ENCODE data around the gene CHM.
"Not testable (repeated sequence)": the region's sequence is repeated elsewhere in the genome, so short reads cannot be mapped to it uniquely, and the experiment has no call there.

The CHM gene

DNA sequence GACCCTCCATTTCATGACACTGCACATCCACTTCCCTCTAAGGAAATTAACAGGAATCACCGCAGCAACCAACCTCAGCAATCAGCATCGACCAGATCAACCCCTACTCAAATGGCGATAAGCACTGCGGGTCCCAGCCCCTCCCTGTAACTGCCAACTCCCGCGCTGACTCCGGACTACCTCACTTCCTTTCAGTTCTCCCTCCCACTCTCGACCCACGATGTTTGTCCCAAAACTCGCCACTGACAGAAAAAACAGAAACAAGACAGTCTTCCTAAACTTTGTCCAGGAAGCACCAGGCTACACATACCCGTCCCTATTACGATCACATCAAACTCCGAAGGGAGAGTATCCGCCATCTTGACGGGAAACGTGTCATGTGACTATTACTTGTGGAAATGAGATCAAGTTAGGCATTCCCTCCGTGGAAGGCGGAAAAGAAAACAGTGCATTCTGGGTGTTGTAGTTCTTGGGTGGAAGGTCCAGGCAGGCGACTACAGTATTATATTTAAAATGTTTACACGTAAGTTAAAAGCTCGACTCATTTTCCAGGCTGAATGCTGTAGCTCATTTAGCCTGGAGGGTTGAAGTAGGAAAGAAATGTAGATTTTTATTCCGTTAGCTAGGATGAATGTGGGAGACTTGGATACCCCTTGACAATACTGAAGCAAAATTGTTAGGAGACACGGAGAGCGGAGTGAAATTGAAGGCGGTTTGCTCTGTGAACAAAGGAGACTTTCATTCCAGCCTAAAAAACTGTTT is at the start of gene CHM:
Gene CHM (minus strand): TSS at position 385 of the 762 bp plus-strand sequence. CDS start 26 bp downstream, at position 359.
- peak; percentile 32 to 61 for DNase-seq (ENCODE audit: low read depth in 1 of 2, low spot score in 1 of 2)

DNA sequence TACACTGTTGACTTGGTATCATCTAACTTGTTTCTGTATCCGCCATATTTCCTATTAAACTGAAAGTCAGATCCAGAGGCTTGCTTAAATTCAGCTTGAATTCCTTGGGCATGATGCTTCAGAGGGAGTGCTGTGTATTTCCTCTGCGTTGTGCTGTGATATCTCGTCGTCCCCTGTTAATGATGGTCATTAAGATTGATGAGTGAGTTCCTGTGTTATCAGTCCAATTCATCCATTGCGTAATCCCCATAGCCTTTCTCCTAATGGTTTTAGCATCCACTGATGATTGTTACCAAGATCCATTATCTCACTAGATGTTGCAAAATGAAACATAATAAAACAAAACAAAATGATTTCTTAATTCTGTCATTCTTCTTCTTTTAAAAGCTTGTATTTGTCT is 31.3 kb upstream of the CHM start:
- DNase-seq (ENCODE audit: low read depth in 1 of 2, low spot score in 1 of 2), result no peak

DNA sequence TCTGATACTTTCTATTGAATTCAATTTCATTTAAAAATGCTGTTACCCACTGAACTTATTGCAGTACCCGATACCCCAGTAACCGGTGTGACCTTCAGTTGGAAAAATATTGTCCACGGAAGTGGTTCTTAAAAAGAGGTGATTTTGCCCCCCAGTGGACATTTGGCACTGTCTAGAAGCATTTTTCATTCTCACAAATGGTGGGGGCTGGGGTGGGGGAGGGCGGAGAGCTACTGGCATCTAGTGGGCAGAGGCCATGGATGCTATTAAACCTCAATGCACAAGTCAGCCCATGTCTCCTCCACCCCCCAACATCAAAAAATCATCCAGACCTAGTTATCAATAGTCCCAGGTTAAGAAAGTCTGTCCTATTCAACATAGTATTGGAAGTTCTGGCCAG is 19.6 kb upstream of the CHM start:
- no peak for DNase-seq (ENCODE audit: low read depth in 1 of 2, low spot score in 1 of 2)

GRCh38 chrX:86061407-86061806 is 14.0 kb upstream of the CHM start:
- DNase-seq (ENCODE audit: low read depth in 1 of 2, low spot score in 1 of 2), result no peak

- DNase-seq (ENCODE audit: low read depth in 1 of 2, low spot score in 1 of 2), result no peak
Observed at GRCh38 chrX:86051741-86052140, 4.4 kb upstream of the CHM start.

GRCh38 chrX:86047936-86048280 is 550 bp upstream of the CHM start:
- DNase-seq (ENCODE audit: low read depth in 1 of 2, low spot score in 1 of 2), result no peak

- DNase-seq (ENCODE audit: low read depth in 1 of 2, low spot score in 1 of 2), result no peak
Observed at GRCh38 chrX:86044216-86044615, 3.1 kb downstream of the CHM start.

GRCh38 chrX:86039625-86040568 is 7.5 kb downstream of the CHM start:
- no peak for DNase-seq (ENCODE audit: low read depth in 1 of 2, low spot score in 1 of 2)

- DNase-seq (ENCODE audit: low read depth in 1 of 2, low spot score in 1 of 2), result no peak
Observed at GRCh38 chrX:86033385-86033784, 14.0 kb downstream of the CHM start.

DNA sequence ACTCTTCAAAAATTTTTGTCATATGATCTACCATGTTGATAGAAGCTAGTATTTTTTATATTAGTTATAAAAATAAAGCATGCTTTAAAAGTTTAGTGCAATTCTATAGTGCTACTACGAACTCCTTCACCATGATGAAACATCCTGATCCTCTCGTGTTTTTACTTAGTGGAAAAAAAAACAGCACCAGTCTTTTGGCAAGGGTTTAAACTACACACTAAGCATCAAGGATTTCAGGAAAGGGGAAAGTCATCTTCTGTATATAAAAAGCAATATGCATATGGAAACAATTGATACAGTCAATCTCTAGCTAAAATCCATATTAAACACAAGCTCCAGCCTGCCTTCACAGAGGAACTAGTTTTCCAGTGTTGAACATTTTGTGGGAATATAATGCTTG is 18.7 kb downstream of the CHM start:
- no peak for DNase-seq (ENCODE audit: low read depth in 1 of 2, low spot score in 1 of 2)

DNA sequence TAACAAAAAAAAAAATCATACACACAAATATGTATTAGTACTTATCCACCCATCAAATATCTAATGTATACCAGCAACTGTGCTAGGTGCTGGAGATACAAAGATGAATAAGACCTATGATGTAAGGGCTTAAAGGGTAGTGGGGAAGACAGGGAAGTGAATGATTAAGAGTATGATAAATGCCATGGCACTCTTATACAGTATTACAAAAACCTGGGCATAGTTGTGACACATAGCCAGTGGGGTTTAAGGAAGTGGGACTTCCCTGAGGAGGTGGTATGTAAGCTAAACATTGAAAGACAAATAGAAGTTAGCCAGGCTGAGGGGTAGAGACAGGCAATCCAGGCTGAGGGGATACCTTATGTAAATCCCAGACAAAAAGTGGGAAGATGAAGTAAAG is 23.5 kb downstream of the CHM start:
- no peak for DNase-seq (ENCODE audit: low read depth in 1 of 2, low spot score in 1 of 2)

- no peak for DNase-seq (ENCODE audit: low read depth in 1 of 2, low spot score in 1 of 2)
Observed at GRCh38 chrX:86021652-86022289, 25.6 kb downstream of the CHM start.

DNA sequence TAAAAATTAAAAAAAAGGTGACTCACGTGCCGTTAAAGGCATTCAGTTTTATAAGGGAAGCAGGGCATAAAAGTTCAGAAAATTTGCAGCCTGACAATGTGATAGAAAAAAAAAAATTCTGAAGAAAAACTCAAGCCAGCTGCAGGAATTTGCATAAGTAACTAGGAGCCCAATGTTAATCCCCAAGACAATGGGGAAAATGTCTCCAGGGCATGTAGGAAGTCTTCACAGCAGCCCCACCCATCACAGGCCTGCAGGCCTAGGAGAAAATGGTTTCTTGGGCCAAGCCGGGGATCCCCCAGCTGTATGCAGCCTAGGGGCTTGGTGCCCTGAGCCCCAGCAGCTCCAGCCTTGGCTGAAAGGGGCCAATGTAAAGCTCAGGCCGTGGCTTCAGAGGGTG is 31.2 kb downstream of the CHM start:
- no peak for DNase-seq (ENCODE audit: low read depth in 1 of 2, low spot score in 1 of 2)

DNA sequence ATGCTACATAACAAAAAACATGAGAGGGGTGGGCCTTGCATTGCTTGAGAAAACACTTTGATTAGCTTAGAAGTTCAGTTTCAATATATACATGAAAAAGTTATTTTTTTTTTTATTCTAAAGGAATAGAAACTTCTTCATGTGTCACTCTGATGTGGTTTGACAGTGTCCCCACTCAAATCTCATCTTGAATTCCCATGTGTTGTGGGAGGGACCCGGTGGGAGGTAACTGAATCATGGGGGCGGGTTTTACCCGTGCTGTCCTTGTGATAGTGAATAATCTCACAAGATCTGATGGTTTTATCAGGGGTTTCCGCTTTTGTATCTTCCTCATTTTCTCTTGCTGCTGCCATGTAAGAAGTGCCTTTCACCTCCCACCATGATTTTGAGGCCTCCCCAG is 32.4 kb downstream of the CHM start:
- DNase-seq (ENCODE audit: low read depth in 1 of 2, low spot score in 1 of 2), result not testable (repeated sequence)

DNA sequence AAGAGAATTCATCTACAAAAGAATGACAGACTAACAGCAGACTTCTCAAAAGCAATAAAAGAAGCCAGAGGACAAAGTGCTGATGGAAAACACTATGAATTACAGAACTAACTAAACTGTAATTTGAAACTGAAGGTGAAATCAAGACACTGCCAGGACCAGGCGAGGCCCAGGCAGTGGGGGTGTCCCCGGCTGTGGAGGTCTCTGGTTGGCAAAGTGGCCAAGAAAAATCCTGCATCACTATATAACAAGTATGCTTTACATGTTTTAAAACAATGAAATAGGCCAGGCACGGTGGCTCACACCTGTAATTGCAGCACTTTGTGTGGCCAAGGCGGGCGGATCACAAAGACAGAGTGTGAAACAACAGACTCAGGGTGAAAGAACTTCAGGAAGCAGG is 32.9 kb downstream of the CHM start:
- no peak for DNase-seq (ENCODE audit: low read depth in 1 of 2, low spot score in 1 of 2)

GRCh38 chrX:86013792-86014191 is 33.6 kb downstream of the CHM start:
- no peak for DNase-seq (ENCODE audit: low read depth in 1 of 2, low spot score in 1 of 2)

DNA sequence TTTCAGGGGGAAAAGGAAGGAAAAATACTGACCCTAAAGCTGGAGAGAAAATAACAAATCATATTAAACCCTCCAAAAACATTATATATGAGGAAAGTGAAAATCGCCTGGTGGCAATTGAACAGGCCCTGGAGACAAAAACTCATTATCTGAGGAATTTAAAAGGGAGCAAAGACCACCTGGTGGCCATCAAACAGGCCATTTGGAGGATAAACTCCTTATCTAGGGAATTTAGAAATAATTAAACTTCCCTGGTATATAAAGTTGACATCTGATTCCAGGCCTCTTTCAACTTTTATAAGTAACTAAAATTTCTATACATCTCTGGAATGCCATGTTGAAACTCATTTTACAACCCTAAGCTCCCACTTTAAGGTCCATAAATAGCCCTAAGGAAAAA is 35.2 kb downstream of the CHM start:
- DNase-seq (ENCODE audit: low read depth in 1 of 2, low spot score in 1 of 2), result no peak

GRCh38 chrX:86009803-86010202 is 37.6 kb downstream of the CHM start:
- not testable (repeated sequence) for DNase-seq (ENCODE audit: low read depth in 1 of 2, low spot score in 1 of 2)

DNA sequence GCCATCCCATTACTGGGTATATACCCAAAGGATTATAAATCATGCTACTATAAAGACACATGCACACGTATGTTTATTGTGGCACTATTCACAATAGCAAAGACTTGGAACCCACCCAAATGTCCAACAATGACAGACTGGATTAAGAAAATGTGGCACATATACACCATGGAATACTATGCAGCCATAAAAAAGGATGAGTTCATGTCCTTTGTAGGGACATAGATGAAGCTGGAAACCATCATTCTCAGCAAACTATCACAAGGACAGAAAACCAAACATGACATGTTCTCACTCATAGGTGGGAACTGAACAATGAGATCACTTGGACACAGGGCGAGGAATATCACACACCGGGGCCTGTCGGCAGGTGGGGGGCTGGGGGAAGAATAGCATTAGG is 39.5 kb downstream of the CHM start:
- DNase-seq (ENCODE audit: low read depth in 1 of 2, low spot score in 1 of 2), result not testable (repeated sequence)

- no peak for DNase-seq (ENCODE audit: low read depth in 1 of 2, low spot score in 1 of 2)
Observed at GRCh38 chrX:86002076-86002896, 45.1 kb downstream of the CHM start.

DNA sequence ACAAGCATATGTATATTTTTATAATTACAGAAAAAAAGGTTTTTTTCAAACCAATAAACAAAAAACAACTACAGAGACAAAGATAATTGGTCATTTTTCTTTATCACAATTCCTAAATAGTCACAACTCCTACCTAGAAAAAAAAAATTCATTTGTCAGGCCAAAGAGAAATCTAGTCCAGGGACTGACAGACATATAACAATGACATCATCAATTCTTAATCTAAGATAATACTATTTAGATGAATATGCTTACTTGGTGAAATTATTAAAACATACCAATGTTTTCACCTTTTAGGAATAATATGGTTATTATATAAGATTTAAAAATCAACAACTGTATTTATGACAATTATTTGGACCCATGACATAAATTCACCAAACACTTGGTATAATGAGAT is 48.4 kb downstream of the CHM start:
- no peak for DNase-seq (ENCODE audit: low read depth in 1 of 2, low spot score in 1 of 2)
